Measurements from ENCODE around the gene CORO1C.

CORO1C gene

DNA sequence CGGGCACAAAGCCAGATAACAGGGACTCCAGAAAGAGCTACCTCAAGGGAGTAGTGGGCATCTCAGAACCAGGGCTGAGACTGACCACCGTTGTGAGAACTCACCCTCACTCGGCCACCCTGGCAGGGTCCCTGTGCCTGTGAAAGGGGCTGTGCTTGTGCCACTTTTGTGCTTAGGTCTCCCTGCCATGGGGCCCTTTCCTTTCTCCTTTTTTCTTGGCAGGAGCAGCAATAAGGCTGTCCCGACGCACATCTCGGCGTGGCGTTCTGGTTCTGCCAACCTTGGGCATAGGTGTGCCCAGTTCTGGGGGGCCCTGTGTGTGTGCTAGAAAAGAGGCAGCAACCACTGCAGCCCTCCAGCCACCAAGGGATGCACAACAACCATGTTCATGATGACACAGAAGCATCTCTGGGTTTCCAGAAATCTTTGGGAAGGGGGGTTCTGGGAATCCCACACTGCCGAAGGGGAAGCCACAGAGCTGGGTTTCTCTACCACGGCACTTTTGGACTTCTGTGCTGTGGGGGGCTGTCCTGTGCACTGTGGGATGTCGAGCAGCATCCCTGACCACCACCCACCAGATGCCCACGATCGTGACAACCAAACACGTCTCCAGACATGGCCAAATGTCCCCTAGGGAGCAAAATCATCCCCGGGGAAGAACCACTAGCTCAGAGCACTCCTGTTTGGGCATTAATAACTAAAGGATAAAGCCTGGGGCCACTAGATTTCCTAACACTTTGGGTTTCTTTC, 120.3 kb downstream of the CORO1C start:
- Histone ChIP-seq H3K9ac (ENCODE audit: low read length) (no peak overlapping the region), H3K9me3 (ENCODE audit: insufficient read depth, low read length) (peaks cover 5% of the 10 kb centered on the region; the same call in 1 of the 2 replicates), H3K4me2 (ENCODE audit: low read length) (no peak overlapping the region), H3K79me2 (ENCODE audit: low read length) (no peaks in the 10 kb centered on the region), H3K4me3 (ENCODE audit: low read length) (no peak overlapping the region), H2AFZ (ENCODE audit: low read depth, low read length) (no peak overlapping the region), H3K27me3 (ENCODE audit: low read depth, low read length) (no peaks in the 10 kb centered on the region), H4K20me1 (ENCODE audit: insufficient read depth, low read length) (no peaks in the 10 kb centered on the region), H3K36me3 (replicated peaks; ENCODE audit: low read depth, low read length) (peaks cover 5% of the 10 kb centered on the region), H3K27ac (ENCODE audit: low read length) (no peak overlapping the region), H3K4me1 (ENCODE audit: low read length) (peaks cover 23% of the 10 kb centered on the region)
- TF ChIP-seq EZH2phosphoT487 (IDR thresholded peaks at IDR 0.05; ENCODE audit: low read depth) (no peak), CTCF (IDR thresholded peaks at IDR 0.05; ENCODE audit: low read depth, low read length) (no peak)

DNA sequence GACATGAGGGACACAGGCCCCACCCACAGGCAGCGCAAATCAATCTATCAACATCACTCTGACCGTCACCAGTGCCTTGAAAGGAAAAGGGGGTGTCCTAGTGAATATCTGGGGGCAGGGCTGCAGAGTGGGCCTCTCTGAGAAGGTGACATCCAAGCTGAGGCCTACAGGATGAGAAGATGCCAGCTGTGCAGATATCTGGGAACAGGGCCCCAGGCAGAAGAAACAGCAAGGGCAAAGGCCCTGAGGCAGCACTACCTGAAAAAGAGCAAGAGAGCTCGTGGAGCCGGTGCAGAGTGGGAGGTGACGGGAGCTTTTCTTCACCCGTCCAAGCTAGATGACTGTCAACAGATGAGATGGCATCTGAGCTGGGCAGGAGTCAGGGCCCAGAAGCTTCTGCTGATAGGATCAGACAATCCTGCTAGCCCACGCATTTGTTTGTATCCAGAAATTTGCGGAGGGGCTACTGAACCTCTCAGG, 120.9 kb downstream of the CORO1C start:
- TF ChIP-seq CTCF (IDR thresholded peaks at IDR 0.05; ENCODE audit: low read depth, low read length) (no peak), EZH2phosphoT487 (IDR thresholded peaks at IDR 0.05; ENCODE audit: low read depth) (no peak)
- no peak overlapping the region for H3K4me2 ChIP-seq (ENCODE audit: low read length)
- no peak overlapping the region for H3K4me3 ChIP-seq (ENCODE audit: low read length)
- H3K4me1 ChIP-seq (ENCODE audit: low read length), result peaks cover 21% of the 10 kb centered on the region
- no peaks in the 10 kb centered on the region for H3K36me3 ChIP-seq (replicated peaks; ENCODE audit: low read depth, low read length)
- no peak overlapping the region for H3K9ac ChIP-seq (ENCODE audit: low read length)
- H3K27me3 ChIP-seq (ENCODE audit: low read depth, low read length), result no peaks in the 10 kb centered on the region
- no peaks in the 10 kb centered on the region for H3K79me2 ChIP-seq (ENCODE audit: low read length)
- no peak overlapping the region for H2AFZ ChIP-seq (ENCODE audit: low read depth, low read length)
- no peak overlapping the region for H3K27ac ChIP-seq (ENCODE audit: low read length)
- H3K9me3 ChIP-seq (ENCODE audit: insufficient read depth, low read length), result no peaks in the 10 kb centered on the region
- no peaks in the 10 kb centered on the region for H4K20me1 ChIP-seq (ENCODE audit: insufficient read depth, low read length)

- Histone ChIP-seq H3K79me2 (ENCODE audit: low read length) (no peaks in the 10 kb centered on the region), H3K9ac (ENCODE audit: low read length) (no peak overlapping the region), H4K20me1 (ENCODE audit: insufficient read depth, low read length) (no peaks in the 10 kb centered on the region), H3K36me3 (replicated peaks; ENCODE audit: low read depth, low read length) (no peaks in the 10 kb centered on the region), H3K4me2 (ENCODE audit: low read length) (no peak overlapping the region), H3K9me3 (ENCODE audit: insufficient read depth, low read length) (no peaks in the 10 kb centered on the region), H3K4me1 (ENCODE audit: low read length) (peaks cover 21% of the 10 kb centered on the region), H3K27ac (ENCODE audit: low read length) (no peak overlapping the region), H2AFZ (ENCODE audit: low read depth, low read length) (no peak overlapping the region), H3K27me3 (ENCODE audit: low read depth, low read length) (peaks cover 5% of the 10 kb centered on the region), H3K4me3 (ENCODE audit: low read length) (no peak overlapping the region)
- TF ChIP-seq EZH2phosphoT487 (IDR thresholded peaks at IDR 0.05; ENCODE audit: low read depth), result no peak
- no peak for TF ChIP-seq CTCF (IDR thresholded peaks at IDR 0.05; ENCODE audit: low read depth, low read length)
Observed at GRCh38 chr12:108609537-108610335, 121.6 kb downstream of the CORO1C start.

DNA sequence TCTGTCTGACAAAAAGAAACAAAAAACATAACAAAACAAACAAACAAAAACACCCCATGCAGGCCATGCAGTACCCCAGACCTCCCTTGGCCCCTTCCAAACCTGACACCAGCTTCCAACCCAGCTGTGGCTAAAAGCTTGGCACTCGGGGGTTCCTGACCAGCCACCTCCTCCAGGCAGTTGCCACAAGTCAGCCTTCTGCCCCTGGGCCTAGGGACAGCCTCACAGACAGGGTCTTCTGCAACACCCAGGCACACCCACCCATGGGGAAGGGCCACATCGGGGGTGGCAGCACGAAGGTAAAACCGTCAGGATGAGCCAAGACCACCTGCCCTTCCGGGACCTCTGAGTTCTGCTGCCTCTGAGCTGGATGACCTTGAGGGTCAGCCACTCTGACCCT, 122.7 kb downstream of the CORO1C start:
- Histone ChIP-seq H3K9me3 (ENCODE audit: insufficient read depth, low read length) (no peaks in the 10 kb centered on the region), H3K27ac (ENCODE audit: low read length) (no peak overlapping the region), H3K36me3 (replicated peaks; ENCODE audit: low read depth, low read length) (no peaks in the 10 kb centered on the region), H2AFZ (ENCODE audit: low read depth, low read length) (no peak overlapping the region), H3K79me2 (ENCODE audit: low read length) (no peaks in the 10 kb centered on the region), H3K4me1 (ENCODE audit: low read length) (peaks cover 13% of the 10 kb centered on the region), H3K4me3 (ENCODE audit: low read length) (no peak overlapping the region), H3K4me2 (ENCODE audit: low read length) (no peak overlapping the region), H3K9ac (ENCODE audit: low read length) (no peak overlapping the region), H4K20me1 (ENCODE audit: insufficient read depth, low read length) (no peaks in the 10 kb centered on the region), H3K27me3 (ENCODE audit: low read depth, low read length) (peaks cover 12% of the 10 kb centered on the region)
- TF ChIP-seq CTCF (IDR thresholded peaks at IDR 0.05; ENCODE audit: low read depth, low read length), result no peak
- no peak for TF ChIP-seq EZH2phosphoT487 (IDR thresholded peaks at IDR 0.05; ENCODE audit: low read depth)
